Measurements from ENCODE around the gene BOLA2B. TPM values are rescaled to one million over a fixed set of nuclear protein-coding genes. Genes with fewer than 3 reads are reported as not detected.

BOLA2B gene
- polyA plus RNA-seq, 1 of the 3 experiments (the other 2 are of a cell fraction): 726 TPM

DNA sequence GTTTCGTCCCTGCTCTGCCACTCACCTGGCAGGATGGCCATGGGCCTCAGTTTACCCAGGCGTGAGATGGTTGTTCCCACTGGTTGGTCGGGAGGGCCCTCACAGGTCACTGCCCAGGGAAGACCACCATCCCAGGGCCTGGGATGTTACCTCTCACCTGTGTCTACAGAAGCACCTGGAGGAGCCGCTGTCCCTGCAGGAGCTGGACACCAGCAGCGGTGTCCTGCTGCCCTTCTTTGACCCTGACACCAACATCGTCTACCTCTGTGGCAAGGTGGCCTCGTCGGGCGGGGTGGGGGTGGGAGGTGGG lies 6.0 kb downstream of the BOLA2B start:
- Histone ChIP-seq H3K9me2 (no peaks in the 10 kb centered on the region), H4K20me1 (ENCODE audit: insufficient read depth) (no peaks in the 10 kb centered on the region), H3K4me3 (ENCODE audit: low read depth in 2 of 2, low read length in 1 of 2) (no peak overlapping the region; a peak in 1 of 4 replicates), H2AFZ (ENCODE audit: low read depth) (no peak overlapping the region), H3K9me3 (no peaks in the 10 kb centered on the region), H3K36me3 (replicated peaks in 1 of 2; ENCODE audit: control insufficient read depth in 1 of 2, insufficient read depth in 2 of 2, low read length in 1 of 2) (peaks cover 0 to 6% of the 10 kb centered on the region in 2 experiments), H3F3A (replicated peaks; ENCODE audit: insufficient read depth) (peaks cover 4% of the 10 kb centered on the region), H3K27ac (ENCODE audit: low read depth in 2 of 2, low read length in 1 of 2) (no peak overlapping the region; a peak in 1 of 4 replicates), H3K79me2 (ENCODE audit: insufficient read depth) (no peaks in the 10 kb centered on the region), H3K4me1 (ENCODE audit: control insufficient read depth in 1 of 2, insufficient read depth in 2 of 2, low read depth in 1 of 2, low read length in 1 of 2) (peaks cover 0 to 25% of the 10 kb centered on the region in 2 experiments; a peak in 1 of 4 replicates), H3K4me2 (no peak overlapping the region), H3K27me3 (ENCODE audit: insufficient read depth) (no peaks in the 10 kb centered on the region), H3K9ac (no peak overlapping the region)
- CTCF ChIA-PET: interaction anchor here (0.9 to 6.0 kb wide), 3 partner anchors 50 to 94 kb away, joined by 3 to 33 read pairs (median 3); partner anchors contain the start of gene TBX6
- no peak for TF ChIP-seq EZH2phosphoT487 (IDR thresholded peaks at IDR 0.05; ENCODE audit: borderline replicate concordance, low read depth)
- no peak for TF ChIP-seq MEF2A (IDR thresholded peaks at IDR 0.05; ENCODE audit: borderline replicate concordance, low read depth)
- TF ChIP-seq, protein P1, sequence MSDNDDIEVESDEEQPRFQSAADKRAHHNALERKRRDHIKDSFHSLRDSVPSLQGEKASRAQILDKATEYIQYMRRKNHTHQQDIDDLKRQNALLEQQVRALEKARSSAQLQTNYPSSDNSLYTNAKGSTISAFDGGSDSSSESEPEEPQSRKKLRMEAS (IDR thresholded peaks at IDR 0.05; ENCODE audit: low read depth): no peak
- no peak for TF ChIP-seq SMC3 (IDR thresholded peaks at IDR 0.05; ENCODE audit: low read depth, low read length)
- 60% methylated on average over 1 of the region's 9 CpGs for WGBS (ENCODE audit: low lambda C conversion rate)
- POLR2A ChIA-PET: no interaction called here
- no peak for DNase-seq

DNA sequence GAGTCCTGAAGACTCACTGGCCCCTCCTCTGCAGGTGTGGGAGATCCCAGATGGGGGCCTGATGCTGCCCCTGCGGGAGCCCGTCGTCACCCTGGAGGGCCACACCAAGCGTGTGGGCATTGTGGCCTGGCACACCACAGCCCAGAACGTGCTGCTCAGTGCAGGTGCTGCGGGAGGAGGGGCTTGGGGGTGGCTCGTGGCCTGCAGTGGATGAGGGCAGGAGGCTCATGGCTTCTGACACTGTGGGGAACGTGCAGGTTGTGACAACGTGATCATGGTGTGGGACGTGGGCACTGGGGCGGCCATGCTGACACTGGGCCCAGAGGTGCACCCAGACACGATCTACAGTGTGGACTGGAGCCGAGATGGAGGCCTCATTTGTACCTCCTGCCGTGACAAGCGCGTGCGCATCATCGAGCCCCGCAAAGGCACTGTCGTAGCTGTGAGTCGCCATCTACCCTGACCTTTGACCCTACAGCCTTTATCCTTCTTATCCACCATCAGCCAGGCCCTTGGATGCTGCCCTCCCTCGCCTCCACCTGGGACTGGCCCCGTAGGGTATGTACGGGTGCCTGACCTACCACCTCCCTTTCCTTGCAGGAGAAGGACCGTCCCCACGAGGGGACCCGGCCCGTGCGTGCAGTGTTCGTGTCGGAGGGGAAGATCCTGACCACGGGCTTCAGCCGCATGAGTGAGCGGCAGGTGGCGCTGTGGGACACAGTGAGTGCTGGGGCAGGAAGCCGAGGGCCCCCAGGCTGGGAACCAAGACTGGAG lies 6.5 kb downstream of the BOLA2B start:
- H3K9me2 ChIP-seq: no peaks in the 10 kb centered on the region
- TF ChIP-seq, protein P2, sequence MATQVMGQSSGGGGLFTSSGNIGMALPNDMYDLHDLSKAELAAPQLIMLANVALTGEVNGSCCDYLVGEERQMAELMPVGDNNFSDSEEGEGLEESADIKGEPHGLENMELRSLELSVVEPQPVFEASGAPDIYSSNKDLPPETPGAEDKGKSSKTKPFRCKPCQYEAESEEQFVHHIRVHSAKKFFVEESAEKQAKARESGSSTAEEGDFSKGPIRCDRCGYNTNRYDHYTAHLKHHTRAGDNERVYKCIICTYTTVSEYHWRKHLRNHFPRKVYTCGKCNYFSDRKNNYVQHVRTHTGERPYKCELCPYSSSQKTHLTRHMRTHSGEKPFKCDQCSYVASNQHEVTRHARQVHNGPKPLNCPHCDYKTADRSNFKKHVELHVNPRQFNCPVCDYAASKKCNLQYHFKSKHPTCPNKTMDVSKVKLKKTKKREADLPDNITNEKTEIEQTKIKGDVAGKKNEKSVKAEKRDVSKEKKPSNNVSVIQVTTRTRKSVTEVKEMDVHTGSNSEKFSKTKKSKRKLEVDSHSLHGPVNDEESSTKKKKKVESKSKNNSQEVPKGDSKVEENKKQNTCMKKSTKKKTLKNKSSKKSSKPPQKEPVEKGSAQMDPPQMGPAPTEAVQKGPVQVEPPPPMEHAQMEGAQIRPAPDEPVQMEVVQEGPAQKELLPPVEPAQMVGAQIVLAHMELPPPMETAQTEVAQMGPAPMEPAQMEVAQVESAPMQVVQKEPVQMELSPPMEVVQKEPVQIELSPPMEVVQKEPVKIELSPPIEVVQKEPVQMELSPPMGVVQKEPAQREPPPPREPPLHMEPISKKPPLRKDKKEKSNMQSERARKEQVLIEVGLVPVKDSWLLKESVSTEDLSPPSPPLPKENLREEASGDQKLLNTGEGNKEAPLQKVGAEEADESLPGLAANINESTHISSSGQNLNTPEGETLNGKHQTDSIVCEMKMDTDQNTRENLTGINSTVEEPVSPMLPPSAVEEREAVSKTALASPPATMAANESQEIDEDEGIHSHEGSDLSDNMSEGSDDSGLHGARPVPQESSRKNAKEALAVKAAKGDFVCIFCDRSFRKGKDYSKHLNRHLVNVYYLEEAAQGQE (IDR thresholded peaks at IDR 0.05; ENCODE audit: low read depth, low read length): no peak
- TF ChIP-seq, protein P3, sequence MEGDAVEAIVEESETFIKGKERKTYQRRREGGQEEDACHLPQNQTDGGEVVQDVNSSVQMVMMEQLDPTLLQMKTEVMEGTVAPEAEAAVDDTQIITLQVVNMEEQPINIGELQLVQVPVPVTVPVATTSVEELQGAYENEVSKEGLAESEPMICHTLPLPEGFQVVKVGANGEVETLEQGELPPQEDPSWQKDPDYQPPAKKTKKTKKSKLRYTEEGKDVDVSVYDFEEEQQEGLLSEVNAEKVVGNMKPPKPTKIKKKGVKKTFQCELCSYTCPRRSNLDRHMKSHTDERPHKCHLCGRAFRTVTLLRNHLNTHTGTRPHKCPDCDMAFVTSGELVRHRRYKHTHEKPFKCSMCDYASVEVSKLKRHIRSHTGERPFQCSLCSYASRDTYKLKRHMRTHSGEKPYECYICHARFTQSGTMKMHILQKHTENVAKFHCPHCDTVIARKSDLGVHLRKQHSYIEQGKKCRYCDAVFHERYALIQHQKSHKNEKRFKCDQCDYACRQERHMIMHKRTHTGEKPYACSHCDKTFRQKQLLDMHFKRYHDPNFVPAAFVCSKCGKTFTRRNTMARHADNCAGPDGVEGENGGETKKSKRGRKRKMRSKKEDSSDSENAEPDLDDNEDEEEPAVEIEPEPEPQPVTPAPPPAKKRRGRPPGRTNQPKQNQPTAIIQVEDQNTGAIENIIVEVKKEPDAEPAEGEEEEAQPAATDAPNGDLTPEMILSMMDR (IDR thresholded peaks at IDR 0.05): peak; percentile 21
- WGBS (ENCODE audit: low lambda C conversion rate): 97% methylated on average over 30 of the region's 36 CpGs
- no peak overlapping the region; a peak in 1 of 4 replicates for H3K4me3 ChIP-seq (ENCODE audit: low read depth in 2 of 2, low read length in 1 of 2)
- peaks cover 4% of the 10 kb centered on the region for H3F3A ChIP-seq (replicated peaks; ENCODE audit: insufficient read depth)
- H3K9me3 ChIP-seq: no peaks in the 10 kb centered on the region
- H3K36me3 ChIP-seq (replicated peaks in 1 of 2; ENCODE audit: control insufficient read depth in 1 of 2, insufficient read depth in 2 of 2, low read length in 1 of 2): peaks cover 0 to 6% of the 10 kb centered on the region in 2 experiments
- H3K4me2 ChIP-seq: no peak overlapping the region
- ChIA-PET CTCF (interaction anchor here (6.0 kb wide), 1 partner anchor 94 kb away, joined by 33 read pairs; the partner anchor contains the start of gene TBX6), POLR2A (no interaction called here)
- no peaks in the 10 kb centered on the region for H3K79me2 ChIP-seq (ENCODE audit: insufficient read depth)
- H3K4me1 ChIP-seq (ENCODE audit: control insufficient read depth in 1 of 2, insufficient read depth in 2 of 2, low read depth in 1 of 2, low read length in 1 of 2): peaks cover 0 to 25% of the 10 kb centered on the region in 2 experiments; a peak in 1 of 4 replicates
- no peaks in the 10 kb centered on the region for H4K20me1 ChIP-seq (ENCODE audit: insufficient read depth)
- DNase-seq: peak; percentile 45
- H3K27ac ChIP-seq (ENCODE audit: low read depth in 2 of 2, low read length in 1 of 2): no peak overlapping the region; a peak in 1 of 4 replicates
- no peak overlapping the region for H3K9ac ChIP-seq
- H3K27me3 ChIP-seq (ENCODE audit: insufficient read depth): no peaks in the 10 kb centered on the region
- no peak overlapping the region for H2AFZ ChIP-seq (ENCODE audit: low read depth)

Data from SK-N-SH (cell line).